Activated CD4-positive, alpha-beta T cell treated with anti-CD3 and anti-CD28 coated beads for 1 hour (primary cell): Measurements from ENCODE around the gene VAMP4.
A peak's percentile ranks its signal among the peaks of the same experiment; 100 is the strongest.
"Not testable (repeated sequence)": the region's sequence is repeated elsewhere in the genome, so short reads cannot be mapped to it uniquely, and the experiment has no call there.

Experiments used
- DNase-seq: peaks from one replicate; pipeline ENCODE4 v3.0.0-alpha.2; 2020

Gene VAMP4

GRCh38 chr1:171748651-171749050, 6.8 kb upstream of the VAMP4 start:
- DNase-seq: no peak

- no peak for DNase-seq
Measured at GRCh38 chr1:171744986-171745385, 3.1 kb upstream of the VAMP4 start.

GRCh38 chr1:171743081-171743870, 1.4 kb upstream of the VAMP4 start:
- no peak for DNase-seq

- DNase-seq: no peak
Measured at GRCh38 chr1:171742577-171742922, 685 bp upstream of the VAMP4 start.

GRCh38 chr1:171740987-171741871, 636 bp downstream of the VAMP4 start:
- DNase-seq: peak; percentile 17

- DNase-seq: no peak
Measured at GRCh38 chr1:171740356-171740863, 1.5 kb downstream of the VAMP4 start.

- DNase-seq: no peak
Measured at GRCh38 chr1:171739656-171740055, 2.2 kb downstream of the VAMP4 start.

- DNase-seq: no peak
Measured at GRCh38 chr1:171738911-171739310, 3.0 kb downstream of the VAMP4 start.

- no peak for DNase-seq
Measured at GRCh38 chr1:171736196-171736595, 5.7 kb downstream of the VAMP4 start.

GRCh38 chr1:171730052-171730451, 11.8 kb downstream of the VAMP4 start:
- DNase-seq: no peak

GRCh38 chr1:171727778-171728177, 14.1 kb downstream of the VAMP4 start:
- DNase-seq: no peak

- not testable (repeated sequence) for DNase-seq
Measured at GRCh38 chr1:171723180-171723579, 18.7 kb downstream of the VAMP4 start.

- DNase-seq: no peak
Measured at GRCh38 chr1:171718848-171719247, 23.0 kb downstream of the VAMP4 start.

GRCh38 chr1:171718216-171718615, 23.6 kb downstream of the VAMP4 start:
- DNase-seq: no peak

- no peak for DNase-seq
Measured at GRCh38 chr1:171717062-171717718, 24.7 kb downstream of the VAMP4 start.

GRCh38 chr1:171716616-171717015, 25.2 kb downstream of the VAMP4 start:
- DNase-seq: no peak

- DNase-seq: no peak
Measured at GRCh38 chr1:171715813-171716251, 26.0 kb downstream of the VAMP4 start.

- DNase-seq: no peak
Measured at GRCh38 chr1:171712341-171712740, 29.5 kb downstream of the VAMP4 start.

GRCh38 chr1:171711643-171712042, 30.2 kb downstream of the VAMP4 start:
- DNase-seq: no peak

GRCh38 chr1:171707583-171707982, 34.3 kb downstream of the VAMP4 start:
- no peak for DNase-seq

- DNase-seq: no peak
Measured at GRCh38 chr1:171702598-171702997, 39.3 kb downstream of the VAMP4 start.

- no peak for DNase-seq
Measured at GRCh38 chr1:171699531-171699930, 42.3 kb downstream of the VAMP4 start.

GRCh38 chr1:171695772-171696171, 46.1 kb downstream of the VAMP4 start:
- DNase-seq: not testable (repeated sequence)
